Measurements from ENCODE around the gene GUCY1B1. TPM values are rescaled to one million over a fixed set of nuclear protein-coding genes. Genes with fewer than 3 reads are reported as not detected.

The GUCY1B1 gene
- polyA plus RNA-seq, 2 of the 4 experiments (the other 2 are of a cell fraction), result 0.14 to 0.43 TPM

- no peak for TF ChIP-seq EP300 (IDR thresholded peaks at IDR 0.05)
- TF ChIP-seq HOXB5 (CRISPR knock-in tag; IDR thresholded peaks at IDR 0.05), result no peak
- no peak for TF ChIP-seq NR3C1 (IDR thresholded peaks at IDR 0.05)
- no peak for TF ChIP-seq HOXA7 (CRISPR knock-in tag; IDR thresholded peaks at IDR 0.05)
- TF ChIP-seq POLR2AphosphoS2 (conservative IDR thresholded peaks at IDR 0.05; ENCODE audit: low read length), result no peak
- no peak for TF ChIP-seq NPAS2 (CRISPR knock-in tag; IDR thresholded peaks at IDR 0.05; ENCODE audit: borderline replicate concordance)
Observed at GRCh38 chr4:155849042-155849441, 90.2 kb downstream of the GUCY1B1 start (continued).

- Histone ChIP-seq H3K4me3 (no peak overlapping the region), H3K4me2 (no peak overlapping the region), H3K4me1 (no peaks in the 10 kb centered on the region), H3K9me3 (no peaks in the 10 kb centered on the region), H3K27ac (no peak overlapping the region)
- TF ChIP-seq EHF (CRISPR knock-in tag; IDR thresholded peaks at IDR 0.05) (no peak), POLR2A (IDR thresholded peaks at IDR 0.05; ENCODE audit: low read length) (no peak)
- ChIA-PET CTCF (no interaction called here), POLR2A (no interaction called here)
- WGBS (ENCODE audit: missing lambda C conversion rate), result 93% methylated on average over 3 of the region's 3 CpGs
- FAIRE-seq, result no peak
- ATAC-seq, result no peak
- no peak for DNase-seq (ENCODE audit: low read depth in 1 of 2, low spot score in 1 of 2)
Observed at GRCh38 chr4:155853189-155853588, 94.4 kb downstream of the GUCY1B1 start.

GRCh38 chr4:155854582-155855226 lies 95.9 kb downstream of the GUCY1B1 start:
- ATAC-seq (peak; percentile 97 to 98), FAIRE-seq (no peak), DNase-seq (ENCODE audit: low read depth in 1 of 2, low spot score in 1 of 2) (peak; percentile 20 to 64)
- H3K27ac ChIP-seq, result peak overlapping the region; percentile 82 to 83
- ChIA-PET CTCF (no interaction called here), POLR2A (no interaction called here)
- peak overlapping the region; percentile 47 for H3K4me3 ChIP-seq
- no peaks in the 10 kb centered on the region for H3K9me3 ChIP-seq
- no peaks in the 10 kb centered on the region for H3K4me1 ChIP-seq
- no peak for TF ChIP-seq NFE2L2 (conservative IDR thresholded peaks at IDR 0.05; ENCODE audit: low read length)
- no peak for TF ChIP-seq KDM5A (IDR thresholded peaks at IDR 0.05)
- TF ChIP-seq POLR2A (IDR thresholded peaks at IDR 0.05; ENCODE audit: low read length), result peak; percentile 10; the same call in 1 of the 2 replicates
- peak; percentile 92 for TF ChIP-seq MAFK (IDR thresholded peaks at IDR 0.05; ENCODE audit: partially characterized antibody)
- TF ChIP-seq MAX (IDR thresholded peaks at IDR 0.05), result 0 out of 2 replicates have a peak, but pooled peaks have one; percentile 4
- TF ChIP-seq HMGXB4 (CRISPR knock-in tag; IDR thresholded peaks at IDR 0.05; ENCODE audit: borderline replicate concordance), result no peak
- TF ChIP-seq JUN (IDR thresholded peaks at IDR 0.05), result no peak
- TF ChIP-seq HOXB13 (CRISPR knock-in tag; IDR thresholded peaks at IDR 0.05; ENCODE audit: low read depth), result no peak
- peak overlapping the region; percentile 80 for H3K4me2 ChIP-seq
- WGBS (ENCODE audit: missing lambda C conversion rate), result 6% methylated on average over 6 of the region's 6 CpGs

GRCh38 chr4:155855897-155856296 lies 97.1 kb downstream of the GUCY1B1 start:
- Histone ChIP-seq H3K4me1 (no peaks in the 10 kb centered on the region), H3K9me3 (no peaks in the 10 kb centered on the region), H3K4me3 (no peak overlapping the region), H3K27ac (no peak overlapping the region), H3K4me2 (peak overlapping the region; percentile 80)
- CTCF ChIA-PET, result interaction anchor here (0.6 kb wide), 1 partner anchor 36 kb away, joined by 3 read pairs; no protein-coding TSS in a partner anchor
- no peak for FAIRE-seq
- TF ChIP-seq NFE2L2 (conservative IDR thresholded peaks at IDR 0.05; ENCODE audit: low read length) (no peak), POLR2A (IDR thresholded peaks at IDR 0.05; ENCODE audit: low read length) (no peak), MYC (IDR thresholded peaks at IDR 0.05; ENCODE audit: borderline replicate concordance, low read length) (no peak), POLR2AphosphoS2 (conservative IDR thresholded peaks at IDR 0.05; ENCODE audit: low read length) (no peak), MAZ (IDR thresholded peaks at IDR 0.05; ENCODE audit: borderline replicate concordance, low read depth, low read length) (no peak), CBX2 (IDR thresholded peaks at IDR 0.05; ENCODE audit: borderline replicate concordance, low read depth) (no peak), SREBF2 (IDR thresholded peaks at IDR 0.05) (no peak), CHD4 (IDR thresholded peaks at IDR 0.05; ENCODE audit: borderline replicate concordance) (no peak), KDM1A (IDR thresholded peaks at IDR 0.05; ENCODE audit: low read depth) (no peak), CHD2 (IDR thresholded peaks at IDR 0.05; ENCODE audit: low read length, partially characterized antibody) (no peak), CEBPB (IDR thresholded peaks at IDR 0.05) (no peak), FOXS1 (CRISPR knock-in tag; IDR thresholded peaks at IDR 0.05) (no peak), FOSL2 (IDR thresholded peaks at IDR 0.05) (no peak), FOSL2 (CRISPR knock-in tag; IDR thresholded peaks at IDR 0.05) (no peak), CTCF (IDR thresholded peaks at IDR 0.05) (no peak), HOXB13 (CRISPR knock-in tag; IDR thresholded peaks at IDR 0.05; ENCODE audit: low read depth) (no peak), JUN (IDR thresholded peaks at IDR 0.05) (no peak), EHMT2 (IDR thresholded peaks at IDR 0.05; ENCODE audit: low read depth) (no peak), FOSB (CRISPR knock-in tag; IDR thresholded peaks at IDR 0.05) (no peak), BHLHE40 (IDR thresholded peaks at IDR 0.05; ENCODE audit: low read depth, low read length) (no peak)
- POLR2A ChIA-PET, result no interaction called here
- no peak for ATAC-seq
- 80% methylated on average over 2 of the region's 2 CpGs for WGBS (ENCODE audit: missing lambda C conversion rate)
- no peak for DNase-seq (ENCODE audit: low read depth in 1 of 2, low spot score in 1 of 2)
